Cardiac fibroblast (primary cell): ENCODE measurements around the gene CTSZ.

Experiments
- DNase-seq, 2 donors: peaks; one replicate each; pipeline versions ENCODE4 v3.0.0 to v3.0.0-alpha.2; 2010; ENCODE audit warnings: low read depth in 2 of 2
- H3K4me3 ChIP-seq, 2 donors: replicated peaks in 1 of 2; 1 replicate in 1 of 2; 2 replicates in 1 of 2; pipeline ENCODE4 v1.5.1; 2011; ENCODE audit warnings: low read depth in 2 of 2, low read length in 2 of 2, mild to moderate bottlenecking in 2 of 2, moderate library complexity in 1 of 2
- CTCF ChIP-seq: IDR thresholded peaks from one replicate; pipeline ENCODE4 v1.5.1; 2011; ENCODE audit warnings: low read depth, mild to moderate bottlenecking, low read length, inconsistent platforms

CTSZ gene

GRCh38 chr20:58992911-58993310 lies 14.1 kb downstream of the CTSZ start:
- DNase-seq = no peak
- no peak overlapping the region for H3K4me3 ChIP-seq
- no peak for TF ChIP-seq CTCF

GRCh38 chr20:58991715-58992114 lies 15.3 kb downstream of the CTSZ start:
- no peak for TF ChIP-seq CTCF
- no peak for DNase-seq

GRCh38 chr20:58990651-58991445 lies 16.2 kb downstream of the CTSZ start:
- DNase-seq = no peak
- no peak for TF ChIP-seq CTCF
- no peak overlapping the region for H3K4me3 ChIP-seq

More at GRCh38 chr20:58991715-58992114, 15.3 kb downstream of the CTSZ start:
- no peak overlapping the region for H3K4me3 ChIP-seq

- no peak for TF ChIP-seq CTCF
- no peak overlapping the region for H3K4me3 ChIP-seq
- no peak for DNase-seq
Observed at GRCh38 chr20:58989196-58989595, 17.9 kb downstream of the CTSZ start.

- H3K4me3 ChIP-seq = no peak overlapping the region
- no peak for DNase-seq
- TF ChIP-seq CTCF = no peak
Observed at GRCh38 chr20:58988565-58988882, 18.5 kb downstream of the CTSZ start.

GRCh38 chr20:58987790-58988564 lies 19.1 kb downstream of the CTSZ start:
- no peak for TF ChIP-seq CTCF
- no peak overlapping the region for H3K4me3 ChIP-seq
- no peak for DNase-seq
